Epithelial cell of alveolus of lung (primary cell): Measurements from ENCODE around the gene NDC80. TPM values are rescaled to one million over a fixed set of nuclear protein-coding genes. Genes with fewer than 3 reads are reported as not detected.

Source experiments
- total RNA-seq: library from RNA; depleted of rRNA; stranded (reverse); fragments of >200 nt; gene quantifications from 2 replicates; pipeline ENCODE4 v1.2.1, GENCODE V29; 2015

Gene NDC80
- total RNA-seq = 6.0 and 19.7 TPM in 2 replicates

GRCh38 chr18:2571200-2572170, at the start of gene NDC80, which contains the start of gene METTL4:
TSS of gene NDC80 (plus strand) at chr18:2571557. CDS start at chr18:2572986, 1,429 bp downstream.
TSS of gene METTL4 (minus strand) at chr18:2571505. CDS start at chr18:2567216, 4,289 bp downstream.

GRCh38 chr18:2655178-2655953, 84.0 kb downstream of the NDC80 start, which contains the start of gene SMCHD1:
TSS of gene SMCHD1 (plus strand) at chr18:2655726. CDS start at chr18:2656076, 350 bp downstream.

Other genes with a start within 250 kb of the NDC80 start
- gene METTL4, start 52 bp upstream of the NDC80 start, total RNA-seq = 4.2 and 4.7 TPM in 2 replicates
- 32.6 and 32.9 TPM in 2 replicates for gene SMCHD1, start 84.2 kb downstream of the NDC80 start, total RNA-seq